ENCODE data around the gene GNAZ.

GNAZ gene

GRCh38 chr22:23159291-23159630 lies 88.9 kb downstream of the GNAZ start:
- no peak for DNase-seq

DNA sequence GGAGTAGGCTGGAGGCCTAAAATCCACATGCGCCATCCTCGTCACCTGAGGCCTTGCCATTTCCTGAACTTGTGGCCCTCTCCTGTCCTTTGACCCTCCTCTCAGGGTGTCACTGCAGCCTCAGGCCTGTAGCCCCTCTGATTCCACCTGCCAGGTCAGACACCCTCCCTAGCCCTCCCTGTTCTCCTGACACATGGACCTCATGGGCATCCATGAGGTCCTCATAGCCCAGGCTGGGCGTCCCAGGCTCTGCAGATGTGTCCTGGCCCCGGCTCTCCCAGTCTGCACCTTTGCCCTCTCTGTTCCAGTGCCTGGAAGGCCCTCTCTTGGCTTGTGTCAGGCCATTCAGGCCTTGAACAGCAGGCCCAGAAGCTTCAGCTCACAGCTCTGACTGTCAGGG lies 90.7 kb downstream of the GNAZ start:
- no peak for DNase-seq

GRCh38 chr22:23161574-23161973 lies 91.3 kb downstream of the GNAZ start:
- DNase-seq = no peak

GRCh38 chr22:23163665-23164064 lies 93.3 kb downstream of the GNAZ start:
- no peak for DNase-seq

DNA sequence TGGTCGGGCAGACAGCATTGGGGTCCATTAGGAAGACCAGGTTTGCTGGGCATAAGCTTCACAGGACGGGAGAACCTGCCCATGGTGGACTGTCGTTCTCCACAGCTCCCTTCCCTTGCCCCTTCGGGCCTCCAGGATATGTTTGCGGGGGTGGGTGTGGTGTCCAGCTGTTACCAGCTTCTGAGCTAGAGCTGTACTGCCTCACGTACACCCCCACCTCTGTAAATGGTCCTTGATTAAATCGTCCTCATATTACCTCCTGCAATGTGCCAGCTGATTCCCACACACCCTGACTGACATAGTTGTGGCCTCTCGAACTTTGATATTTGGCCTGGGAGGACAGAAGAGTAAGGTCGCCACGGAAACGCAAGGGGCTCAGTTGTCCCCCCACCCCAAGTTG lies 93.8 kb downstream of the GNAZ start:
- DNase-seq = no peak

DNA sequence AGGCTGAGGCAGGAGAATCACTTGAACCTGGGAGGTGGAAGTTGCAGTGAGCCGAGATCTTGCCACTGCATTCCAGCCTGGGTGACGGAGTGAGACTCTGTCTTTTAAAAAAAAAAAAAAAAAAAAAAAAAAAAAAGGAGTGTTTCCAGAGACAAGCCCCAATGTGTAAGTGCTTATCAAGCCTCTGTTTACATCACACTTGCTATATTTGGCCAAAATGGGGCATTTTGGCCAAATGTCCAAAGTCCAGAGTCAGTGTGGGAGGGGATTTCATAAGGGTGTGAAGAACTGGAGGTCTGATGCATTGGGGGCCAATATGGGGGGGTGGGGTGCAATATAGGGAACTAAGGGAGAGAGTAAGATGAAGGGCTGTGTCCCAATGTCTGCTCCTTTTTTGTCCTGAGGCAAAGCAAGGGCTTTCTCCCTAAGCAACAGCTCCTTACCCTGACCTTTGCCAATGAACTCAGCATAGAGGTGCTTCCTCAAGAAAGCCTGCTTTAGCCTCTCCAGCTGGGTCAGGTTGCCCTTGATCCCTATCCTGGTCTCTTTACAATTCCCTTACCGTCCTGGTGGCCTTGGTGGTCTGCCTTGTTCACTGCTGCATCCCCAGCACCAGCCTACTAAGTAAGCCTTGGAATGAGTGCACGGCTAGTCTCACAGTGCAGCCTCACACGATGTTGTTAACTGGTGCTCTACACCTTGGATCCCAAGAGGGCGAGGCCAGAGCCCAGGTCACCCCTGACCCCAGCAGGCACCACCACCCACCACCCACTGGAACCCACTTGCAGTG lies 95.9 kb downstream of the GNAZ start:
- DNase-seq = no peak

GRCh38 chr22:23166841-23167616 lies 96.7 kb downstream of the GNAZ start:
- no peak for DNase-seq

DNA sequence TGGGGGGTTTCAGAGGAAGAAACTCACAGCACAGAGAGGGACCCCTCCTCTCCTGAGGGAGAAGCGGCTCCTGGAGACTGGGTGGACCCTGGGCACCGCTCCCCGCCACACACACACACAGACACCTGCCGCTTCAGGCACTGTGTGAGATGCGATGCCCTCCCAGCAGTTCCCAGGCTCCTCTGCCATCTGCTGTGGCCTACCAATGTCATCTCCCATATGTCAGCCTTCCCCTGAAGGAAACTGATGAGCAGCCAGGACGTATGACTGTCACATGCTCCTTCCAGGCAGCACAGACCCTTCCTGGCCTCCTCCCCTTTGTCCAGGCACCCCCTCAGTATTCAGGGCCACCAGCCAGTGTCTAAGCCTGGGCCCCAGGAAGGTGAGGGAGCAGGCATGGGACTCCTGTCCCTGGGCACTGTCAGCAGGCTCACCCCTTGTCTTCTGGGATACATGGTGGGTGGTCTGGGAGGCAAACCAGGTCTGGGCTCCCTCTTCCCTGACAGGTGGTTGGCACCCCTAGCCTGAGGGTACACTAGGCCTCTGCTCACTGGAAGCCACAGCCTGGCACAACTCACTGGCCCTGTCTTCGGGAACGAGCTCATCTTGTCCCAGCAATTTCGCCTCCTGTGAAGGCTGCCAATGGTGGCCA lies 98.2 kb downstream of the GNAZ start:
- DNase-seq = no peak

GRCh38 chr22:23169043-23169406 lies 98.7 kb downstream of the GNAZ start:
- DNase-seq = no peak
